Testis (tissue), 2 donors: ENCODE measurements around the gene PLGLB1.
"Not testable (repeated sequence)": the region's sequence is repeated elsewhere in the genome, so short reads cannot be mapped to it uniquely, and the experiment has no call there.

Source experiments
- POLR2A ChIP-seq: fragments of 450-650 bp; IDR thresholded peaks from one replicate; pipeline ENCODE4 v1.6.1; 2017; ENCODE audit warnings: antibody characterized with exemption, mild to moderate bottlenecking, moderate library complexity
- TF ChIP-seq, protein P1 (sequence below), 3 experiments: fragments of 450-650 bp in 2 of 3; fragments of 200-600 bp in 1 of 3; sonication (generic) in 1 of 3; IDR thresholded peaks; one replicate each; pipeline ENCODE4 v1.5.1; 2016 to 2019; ENCODE audit warnings: antibody characterized with exemption in 3 of 3, mild to moderate bottlenecking in 2 of 3, moderate library complexity in 1 of 3

DNA sequence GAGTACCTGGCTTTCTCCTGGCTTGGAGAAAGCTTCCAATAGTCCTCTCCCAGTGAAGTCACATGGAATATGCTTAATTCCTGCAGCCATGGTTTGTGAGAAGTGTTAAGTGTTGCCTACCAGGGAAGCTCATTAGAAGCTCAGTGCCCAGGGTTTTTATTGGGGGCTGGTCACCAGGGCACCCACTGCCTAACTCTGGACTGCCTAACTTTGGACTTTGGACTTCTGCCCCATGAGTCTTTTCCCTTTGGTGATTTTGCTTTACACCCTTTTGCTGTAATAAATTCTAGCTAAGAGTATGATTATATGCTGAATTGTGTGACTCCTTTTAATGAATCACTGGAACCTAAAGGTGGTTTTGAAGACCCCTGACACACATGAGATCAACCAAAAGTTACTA, 35.2 kb upstream of the PLGLB1 start:
- TF ChIP-seq, protein P1, sequence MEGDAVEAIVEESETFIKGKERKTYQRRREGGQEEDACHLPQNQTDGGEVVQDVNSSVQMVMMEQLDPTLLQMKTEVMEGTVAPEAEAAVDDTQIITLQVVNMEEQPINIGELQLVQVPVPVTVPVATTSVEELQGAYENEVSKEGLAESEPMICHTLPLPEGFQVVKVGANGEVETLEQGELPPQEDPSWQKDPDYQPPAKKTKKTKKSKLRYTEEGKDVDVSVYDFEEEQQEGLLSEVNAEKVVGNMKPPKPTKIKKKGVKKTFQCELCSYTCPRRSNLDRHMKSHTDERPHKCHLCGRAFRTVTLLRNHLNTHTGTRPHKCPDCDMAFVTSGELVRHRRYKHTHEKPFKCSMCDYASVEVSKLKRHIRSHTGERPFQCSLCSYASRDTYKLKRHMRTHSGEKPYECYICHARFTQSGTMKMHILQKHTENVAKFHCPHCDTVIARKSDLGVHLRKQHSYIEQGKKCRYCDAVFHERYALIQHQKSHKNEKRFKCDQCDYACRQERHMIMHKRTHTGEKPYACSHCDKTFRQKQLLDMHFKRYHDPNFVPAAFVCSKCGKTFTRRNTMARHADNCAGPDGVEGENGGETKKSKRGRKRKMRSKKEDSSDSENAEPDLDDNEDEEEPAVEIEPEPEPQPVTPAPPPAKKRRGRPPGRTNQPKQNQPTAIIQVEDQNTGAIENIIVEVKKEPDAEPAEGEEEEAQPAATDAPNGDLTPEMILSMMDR (IDR thresholded peaks at IDR 0.05) = not testable (repeated sequence)
- not testable (repeated sequence) for TF ChIP-seq POLR2A
